Chondrocyte (in vitro differentiated cells): ENCODE data around the gene MEPE. TPM values are rescaled to one million over a fixed set of nuclear protein-coding genes. Genes with fewer than 3 reads are reported as not detected.

ENCODE experiments used
- DNase-seq: peaks from one replicate; pipeline ENCODE4 v3.0.0; 2021; ENCODE audit warnings: mixed read lengths, low spot score
- H3K27ac Mint-ChIP-seq: one replicate; pipeline ENCODE4 v1.8.0; 2021; ENCODE audit warnings: mild to moderate bottlenecking, moderate library complexity, mixed read lengths; ENCODE audit not compliant: unreplicated experiment
- H3K27me3 Mint-ChIP-seq: 2 replicates; pipeline ENCODE4 v1.8.0; 2021; ENCODE audit warnings: low read depth, mixed read lengths
- H3K36me3 Mint-ChIP-seq: 2 replicates; pipeline ENCODE4 v1.8.0; 2021; ENCODE audit warnings: low read depth, mixed read lengths
- H3K4me1 Mint-ChIP-seq: 2 replicates; pipeline ENCODE4 v1.8.0; 2021; ENCODE audit warnings: low read depth, mild to moderate bottlenecking, mixed read lengths
- H3K4me3 Mint-ChIP-seq: one replicate; pipeline ENCODE4 v1.8.0; 2021; ENCODE audit warnings: mild to moderate bottlenecking, moderate library complexity, mixed read lengths; ENCODE audit not compliant: unreplicated experiment
- H3K9me3 Mint-ChIP-seq: 2 replicates; pipeline ENCODE4 v1.8.0; 2021; ENCODE audit warnings: low read depth, mixed read lengths
- CTCF ChIP-seq: fragments of 200-600 bp; sonication (generic); IDR thresholded peaks from 2 replicates; pipeline ENCODE4 v1.5.0; 2021; ENCODE audit warnings: antibody characterized with exemption, mild to moderate bottlenecking, moderate library complexity
- total RNA-seq: library from RNA; stranded (reverse); gene quantifications from 3 replicates; pipeline ENCODE4 v1.2.1, GENCODE V29; 2021

The MEPE gene
- total RNA-seq, 1 donor from 2014 or later = not detected

GRCh38 chr4:87807402-87807801 lies 25.4 kb upstream of the MEPE start:
- H3K9me3 Mint-ChIP-seq = peaks cover 6% of the 10 kb centered on the region
- H3K27ac Mint-ChIP-seq = no peak overlapping the region
- no peak for TF ChIP-seq CTCF
- no peaks in the 10 kb centered on the region for H3K27me3 Mint-ChIP-seq
- peaks cover 6% of the 10 kb centered on the region for H3K4me1 Mint-ChIP-seq
- DNase-seq = no peak
- no peaks in the 10 kb centered on the region for H3K36me3 Mint-ChIP-seq
- no peak overlapping the region for H3K4me3 Mint-ChIP-seq

- H3K27me3 Mint-ChIP-seq = no peaks in the 10 kb centered on the region
- TF ChIP-seq CTCF = no peak
- H3K9me3 Mint-ChIP-seq = peaks cover 29% of the 10 kb centered on the region
- H3K4me1 Mint-ChIP-seq = peaks cover 6% of the 10 kb centered on the region
- H3K27ac Mint-ChIP-seq = no peak overlapping the region
- H3K4me3 Mint-ChIP-seq = no peak overlapping the region
- DNase-seq = no peak
- no peaks in the 10 kb centered on the region for H3K36me3 Mint-ChIP-seq
Observed at GRCh38 chr4:87811977-87812376, 20.8 kb upstream of the MEPE start.

- Mint-ChIP-seq H3K9me3 (peaks cover 34% of the 10 kb centered on the region), H3K4me3 (no peak overlapping the region), H3K27me3 (no peaks in the 10 kb centered on the region), H3K27ac (peak overlapping the region; percentile 86), H3K36me3 (peaks cover 2% of the 10 kb centered on the region), H3K4me1 (peaks cover 16% of the 10 kb centered on the region)
- DNase-seq = no peak
- TF ChIP-seq CTCF = no peak
Observed at GRCh38 chr4:87819281-87819919, 13.4 kb upstream of the MEPE start.

- Mint-ChIP-seq H3K9me3 (peaks cover 4% of the 10 kb centered on the region), H3K27ac (no peak overlapping the region), H3K36me3 (peaks cover 2% of the 10 kb centered on the region), H3K4me3 (no peak overlapping the region), H3K27me3 (no peaks in the 10 kb centered on the region), H3K4me1 (peaks cover 16% of the 10 kb centered on the region)
- TF ChIP-seq CTCF = no peak
- DNase-seq = no peak
Observed at GRCh38 chr4:87823200-87823599, 9.6 kb upstream of the MEPE start.

GRCh38 chr4:87823724-87824123 lies 9.0 kb upstream of the MEPE start:
- H3K27ac Mint-ChIP-seq = no peak overlapping the region
- H3K4me1 Mint-ChIP-seq = peaks cover 15% of the 10 kb centered on the region
- H3K27me3 Mint-ChIP-seq = no peaks in the 10 kb centered on the region
- H3K36me3 Mint-ChIP-seq = peaks cover 2% of the 10 kb centered on the region
- peaks cover 4% of the 10 kb centered on the region for H3K9me3 Mint-ChIP-seq
- H3K4me3 Mint-ChIP-seq = no peak overlapping the region
- no peak for DNase-seq
- TF ChIP-seq CTCF = no peak
